ENCODE measurements around the gene SRRM1.
"Not testable (repeated sequence)": the region's sequence is repeated elsewhere in the genome, so short reads cannot be mapped to it uniquely, and the experiment has no call there.

The SRRM1 gene

DNA sequence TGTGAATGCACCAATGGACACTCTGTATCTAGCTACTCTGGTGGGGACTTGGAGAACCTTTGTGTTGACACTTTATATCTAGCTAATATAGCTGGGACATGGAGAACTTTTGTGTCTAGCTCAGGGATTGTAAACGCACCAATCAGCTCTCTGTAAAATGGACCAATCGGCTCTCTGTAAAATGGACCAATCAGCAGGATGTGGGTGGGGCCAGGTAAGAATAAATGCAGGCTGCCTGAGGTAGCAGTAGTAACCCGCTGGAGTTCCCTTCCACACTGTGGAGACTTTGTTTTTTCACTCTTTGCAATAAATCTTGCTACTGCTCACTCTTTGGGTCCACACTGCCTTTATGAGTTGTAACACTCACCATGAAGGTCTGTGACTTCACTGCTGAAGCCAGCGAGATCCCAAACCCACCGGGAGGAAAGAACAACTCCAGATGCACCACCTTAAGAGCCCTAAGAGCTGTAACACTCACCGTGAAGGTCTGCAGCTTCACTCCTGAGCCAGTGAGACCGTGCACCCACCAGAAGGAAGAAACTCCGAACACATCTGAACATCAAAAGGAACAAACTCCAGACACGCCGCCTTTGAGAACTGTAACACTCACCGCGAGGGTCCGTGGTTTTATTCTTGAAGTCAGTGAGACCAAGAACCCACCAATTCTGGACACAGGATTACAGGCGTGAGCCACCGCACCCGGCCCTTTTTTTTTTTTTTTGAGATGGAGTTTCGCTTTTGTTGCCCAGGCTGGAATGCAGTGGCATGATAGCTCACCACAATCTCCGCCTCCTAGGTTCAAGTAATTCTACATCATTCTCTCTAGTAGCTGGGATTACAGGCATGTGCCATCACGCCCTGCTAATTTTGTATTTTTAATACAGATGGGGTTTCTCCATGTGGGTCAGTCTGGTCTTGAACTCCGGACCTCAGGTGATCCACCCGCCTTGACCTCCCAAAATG is 79.3 kb downstream of the SRRM1 start:
- DNase-seq: not testable (repeated sequence)
